ENCODE data around the gene CYP2R1.
A peak's percentile ranks its signal among the peaks of the same experiment; 100 is the strongest.

- no peak for TF ChIP-seq CEBPB (IDR thresholded peaks at IDR 0.05)
- TF ChIP-seq REST (IDR thresholded peaks at IDR 0.05; ENCODE audit: low read depth): no peak
- TF ChIP-seq RAD21 (IDR thresholded peaks at IDR 0.05; ENCODE audit: low read depth): peak; percentile 69
- TF ChIP-seq USF1 (IDR thresholded peaks at IDR 0.05): no peak
- no peak for TF ChIP-seq YY1 (IDR thresholded peaks at IDR 0.05; ENCODE audit: low read depth)
- TF ChIP-seq EP300 (IDR thresholded peaks at IDR 0.05; ENCODE audit: borderline replicate concordance): no peak
- no peak for TF ChIP-seq MAX (IDR thresholded peaks at IDR 0.05)
- TF ChIP-seq TAF1 (IDR thresholded peaks at IDR 0.05; ENCODE audit: low read depth): no peak
- TF ChIP-seq FOXM1 (IDR thresholded peaks at IDR 0.05; ENCODE audit: borderline replicate concordance, low read depth): no peak
- no peak for TF ChIP-seq EGR1 (IDR thresholded peaks at IDR 0.05)
- no peak for TF ChIP-seq CREB1 (IDR thresholded peaks at IDR 0.05; ENCODE audit: low read depth)
These were observed 15.6 kb upstream of the CYP2R1 start for GRCh38 chr11:14907411-14908213.

Measured in Ishikawa (cell line).